PFSK-1 (cell line): ENCODE measurements around the gene C2.

Source experiments
- FOXP2 ChIP-seq: optimal IDR thresholded peaks from 2 replicates; pipeline ENCODE3; 2011; ENCODE audit warnings: borderline replicate concordance, control low read depth, inconsistent platforms; ENCODE audit not compliant: insufficient read depth; ENCODE audit errors: extremely low read length, extremely low read depth
- POLR2AphosphoS5 ChIP-seq: IDR thresholded peaks from 2 replicates; pipeline ENCODE4 v1.6.1; 2012; ENCODE audit warnings: low read depth, mild to moderate bottlenecking, control low read depth, low read length, moderate library complexity
- REST ChIP-seq, 2 experiments: IDR thresholded peaks; 2 replicates each; pipeline versions ENCODE4 v1.6.1 to v1.8.0; 2011 to 2012; ENCODE audit warnings: low read depth in 2 of 2, low read length in 2 of 2, control low read depth in 1 of 2, inconsistent platforms in 1 of 2, mild to moderate bottlenecking in 1 of 2, moderate library complexity in 1 of 2; ENCODE audit not compliant: insufficient read depth in 1 of 2
- SIN3A ChIP-seq: IDR thresholded peaks from 2 replicates; pipeline ENCODE4 v1.6.1; 2012; ENCODE audit warnings: mild to moderate bottlenecking, low read length, moderate library complexity, borderline replicate concordance; ENCODE audit not compliant: insufficient read depth
- TAF1 ChIP-seq: IDR thresholded peaks from 2 replicates; pipeline ENCODE4 v1.6.1; 2012; ENCODE audit warnings: low read length, control low read depth, borderline replicate concordance; ENCODE audit not compliant: insufficient read depth

Gene C2

GRCh38 chr6:31952890-31953289 is 25.4 kb downstream of the C2 start:
- TF ChIP-seq SIN3A (no peak), REST (IDR thresholded peaks at IDR 0.05; ENCODE audit: insufficient read depth in 1 of 2, low read depth in 2 of 2, low read length in 2 of 2) (no peak), FOXP2 (no peak), POLR2AphosphoS5 (no peak)

- no peak for TF ChIP-seq POLR2AphosphoS5
- TF ChIP-seq FOXP2: no peak
- no peak for TF ChIP-seq REST (IDR thresholded peaks at IDR 0.05; ENCODE audit: insufficient read depth in 1 of 2, low read depth in 2 of 2, low read length in 2 of 2)
- no peak for TF ChIP-seq TAF1
- no peak for TF ChIP-seq SIN3A
Observed at GRCh38 chr6:31954511-31954910, 27.0 kb downstream of the C2 start.

GRCh38 chr6:31956796-31957195 is 29.3 kb downstream of the C2 start:
- no peak for TF ChIP-seq TAF1
- TF ChIP-seq SIN3A: no peak
- no peak for TF ChIP-seq FOXP2
- TF ChIP-seq POLR2AphosphoS5: no peak
- TF ChIP-seq REST (IDR thresholded peaks at IDR 0.05; ENCODE audit: insufficient read depth in 1 of 2, low read depth in 2 of 2, low read length in 2 of 2): no peak

GRCh38 chr6:31958412-31958740 is 30.9 kb downstream of the C2 start:
- TF ChIP-seq POLR2AphosphoS5: no peak
- TF ChIP-seq REST (IDR thresholded peaks at IDR 0.05; ENCODE audit: insufficient read depth in 1 of 2, low read depth in 2 of 2, low read length in 2 of 2): no peak; a peak in 1 of 4 replicates
- no peak for TF ChIP-seq FOXP2
- TF ChIP-seq TAF1: no peak
- no peak for TF ChIP-seq SIN3A
